OCI-LY1 (cell line): Measurements from ENCODE around the gene VEZF1.
A peak's percentile ranks its signal among the peaks of the same experiment; 100 is the strongest.

Experiments used
- H2AFZ ChIP-seq: fragments of 200-600 bp; sonication (generic), shearing (Covaris generic); 2 replicates; pipeline ENCODE4 v1.6.0; 2014; ENCODE audit warnings: antibody characterized with exemption, mild to moderate bottlenecking, low read length
- H3F3A ChIP-seq: fragments of 200-600 bp; sonication (generic), shearing (Covaris generic); 2 replicates; pipeline ENCODE4 v1.6.0; 2014; ENCODE audit warnings: mild to moderate bottlenecking, antibody characterized with exemption, low read length, moderate library complexity; ENCODE audit not compliant: insufficient read depth
- H3K27ac ChIP-seq: fragments of 200-600 bp; sonication (generic); 2 replicates; pipeline ENCODE4 v1.5.1; 2014; ENCODE audit warnings: low read length, mixed run types, mild to moderate bottlenecking, low read depth; ENCODE audit not compliant: poor library complexity, severe bottlenecking
- H3K27me3 ChIP-seq: fragments of 200-600 bp; sonication (generic); 2 replicates; pipeline ENCODE4 v1.6.0; 2014; ENCODE audit warnings: antibody characterized with exemption, mild to moderate bottlenecking, low read length, moderate library complexity; ENCODE audit not compliant: insufficient read depth
- H3K36me3 ChIP-seq: fragments of 200-600 bp; sonication (generic); 2 replicates; pipeline ENCODE4 v1.6.1; 2014; ENCODE audit warnings: mild to moderate bottlenecking, antibody characterized with exemption, low read length, moderate library complexity, mixed read lengths; ENCODE audit not compliant: insufficient read depth
- H3K4me1 ChIP-seq: fragments of 200-600 bp; sonication (generic); 2 replicates; pipeline ENCODE4 v1.5.1; 2014; ENCODE audit warnings: mild to moderate bottlenecking, low read length, moderate library complexity; ENCODE audit not compliant: insufficient read depth, severe bottlenecking
- H3K4me2 ChIP-seq: fragments of 200-600 bp; sonication (generic), shearing (Covaris generic); 2 replicates; pipeline ENCODE4 v1.6.1; 2014; ENCODE audit warnings: low read length
- H3K4me3 ChIP-seq: fragments of 200-600 bp; sonication (generic); 2 replicates; pipeline ENCODE4 v1.5.1; 2014; ENCODE audit warnings: low read length, low read depth, mild to moderate bottlenecking, mixed read lengths; ENCODE audit not compliant: poor library complexity, severe bottlenecking
- H3K79me2 ChIP-seq: fragments of 200-600 bp; shearing (Covaris generic); 2 replicates; pipeline ENCODE4 v1.6.1; 2016; ENCODE audit warnings: mixed run types, low read length, mixed read lengths; ENCODE audit not compliant: insufficient read depth
- H3K9ac ChIP-seq: fragments of 200-600 bp; sonication (generic), shearing (Covaris generic); 2 replicates; pipeline ENCODE4 v1.6.1; 2014; ENCODE audit warnings: mild to moderate bottlenecking, low read length, mixed read lengths
- H3K9me2 ChIP-seq: fragments of 200-600 bp; sonication (generic), shearing (Covaris generic); 2 replicates; pipeline ENCODE4 v1.6.1; 2014; ENCODE audit warnings: low read depth, mild to moderate bottlenecking, low read length, mixed read lengths
- H3K9me3 ChIP-seq: fragments of 200-600 bp; shearing (Covaris generic); 2 replicates; pipeline ENCODE4 v1.6.1; 2014; ENCODE audit warnings: low read length, mixed read lengths
- H4K20me1 ChIP-seq: fragments of 200-600 bp; sonication (generic), shearing (Covaris generic); 2 replicates; pipeline ENCODE4 v1.6.0; 2016; ENCODE audit warnings: mild to moderate bottlenecking, low read length; ENCODE audit not compliant: insufficient read depth
- EZH2 ChIP-seq: fragments of 200-600 bp; sonication (generic), shearing (Covaris generic); IDR thresholded peaks from 2 replicates; pipeline ENCODE4 v1.8.0; 2017; ENCODE audit warnings: borderline replicate concordance, mixed run types, mild to moderate bottlenecking, antibody characterized with exemption, low read length, moderate library complexity, mixed read lengths
- TF ChIP-seq, protein P1 (sequence below): fragments of 200-600 bp; sonication (generic), shearing (Covaris generic); IDR thresholded peaks from 2 replicates; pipeline ENCODE4 v1.5.1; 2017; ENCODE audit warnings: mild to moderate bottlenecking, antibody characterized with exemption, low read length, moderate library complexity, mixed read lengths

The VEZF1 gene

DNA sequence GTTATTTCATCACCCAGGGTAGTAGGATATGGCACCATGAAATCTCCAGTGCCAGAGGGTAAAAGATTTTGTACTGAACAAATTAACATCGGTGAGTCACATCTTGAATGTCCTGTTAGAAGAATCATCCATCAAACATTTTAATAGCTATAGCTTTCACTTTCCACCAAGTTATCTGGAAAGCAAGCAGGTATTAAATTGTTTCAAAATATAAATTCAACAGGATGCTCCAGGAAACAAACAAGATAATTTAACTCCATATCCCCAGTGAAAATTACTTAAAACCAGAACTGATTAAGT, 2.4 kb downstream of the VEZF1 start:
- Histone ChIP-seq H3K4me1 (peaks cover 35% of the 10 kb centered on the region), H4K20me1 (0 out of 2 replicates have a peak, but pooled peaks cover 2% of the 10 kb centered on the region), H3K4me3 (no peak overlapping the region), H3K36me3 (peaks cover 43% of the 10 kb centered on the region), H3K9me3 (no peaks in the 10 kb centered on the region), H3K27me3 (no peaks in the 10 kb centered on the region), H3K4me2 (peak overlapping the region; percentile 12; the same call in 1 of the 2 replicates), H3K27ac (no peak overlapping the region), H3F3A (peaks cover 5% of the 10 kb centered on the region; the same call in 1 of the 2 replicates), H2AFZ (no peak overlapping the region), H3K9me2 (no peaks in the 10 kb centered on the region), H3K9ac (no peak overlapping the region), H3K79me2 (peaks cover 22% of the 10 kb centered on the region)
- TF ChIP-seq, protein P1, sequence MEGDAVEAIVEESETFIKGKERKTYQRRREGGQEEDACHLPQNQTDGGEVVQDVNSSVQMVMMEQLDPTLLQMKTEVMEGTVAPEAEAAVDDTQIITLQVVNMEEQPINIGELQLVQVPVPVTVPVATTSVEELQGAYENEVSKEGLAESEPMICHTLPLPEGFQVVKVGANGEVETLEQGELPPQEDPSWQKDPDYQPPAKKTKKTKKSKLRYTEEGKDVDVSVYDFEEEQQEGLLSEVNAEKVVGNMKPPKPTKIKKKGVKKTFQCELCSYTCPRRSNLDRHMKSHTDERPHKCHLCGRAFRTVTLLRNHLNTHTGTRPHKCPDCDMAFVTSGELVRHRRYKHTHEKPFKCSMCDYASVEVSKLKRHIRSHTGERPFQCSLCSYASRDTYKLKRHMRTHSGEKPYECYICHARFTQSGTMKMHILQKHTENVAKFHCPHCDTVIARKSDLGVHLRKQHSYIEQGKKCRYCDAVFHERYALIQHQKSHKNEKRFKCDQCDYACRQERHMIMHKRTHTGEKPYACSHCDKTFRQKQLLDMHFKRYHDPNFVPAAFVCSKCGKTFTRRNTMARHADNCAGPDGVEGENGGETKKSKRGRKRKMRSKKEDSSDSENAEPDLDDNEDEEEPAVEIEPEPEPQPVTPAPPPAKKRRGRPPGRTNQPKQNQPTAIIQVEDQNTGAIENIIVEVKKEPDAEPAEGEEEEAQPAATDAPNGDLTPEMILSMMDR = no peak
- no peak for TF ChIP-seq EZH2

DNA sequence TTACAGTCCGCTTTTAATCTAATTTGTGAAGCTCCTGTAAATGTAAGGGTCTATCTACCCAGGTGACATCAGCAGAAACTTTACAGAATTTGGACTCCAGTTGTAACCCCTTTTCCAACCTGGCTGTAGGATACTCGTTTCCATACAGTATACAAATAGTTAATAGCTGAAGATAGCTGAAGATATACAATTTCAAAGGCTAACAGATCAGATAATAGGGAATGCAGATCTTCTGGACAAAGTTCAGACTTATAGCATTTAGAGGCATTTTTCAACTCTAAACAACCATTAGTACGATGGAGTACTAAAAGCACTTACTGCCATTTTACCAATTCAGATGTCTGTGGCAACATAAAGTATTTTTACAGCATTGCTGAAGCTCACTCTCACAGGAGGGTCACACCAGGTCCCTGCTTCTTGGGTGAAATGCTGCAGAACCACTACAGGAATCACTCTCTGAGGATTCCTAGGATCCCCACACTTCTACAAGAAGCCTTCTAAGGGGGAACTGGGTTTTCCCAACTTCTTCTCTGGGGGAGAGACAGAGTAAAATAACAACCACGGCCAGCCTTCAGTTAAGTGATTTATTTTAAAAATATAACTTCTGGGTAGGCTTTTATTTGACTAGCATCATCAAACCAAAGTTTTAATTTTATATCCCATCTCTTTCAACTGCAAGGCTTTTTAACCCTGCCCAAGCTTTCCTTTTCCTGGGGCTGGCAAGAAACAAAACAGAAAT, 2.9 kb downstream of the VEZF1 start:
- Histone ChIP-seq H4K20me1 (0 out of 2 replicates have a peak, but pooled peaks cover 2% of the 10 kb centered on the region), H3K79me2 (peaks cover 22% of the 10 kb centered on the region), H3K9me2 (no peaks in the 10 kb centered on the region)

DNA sequence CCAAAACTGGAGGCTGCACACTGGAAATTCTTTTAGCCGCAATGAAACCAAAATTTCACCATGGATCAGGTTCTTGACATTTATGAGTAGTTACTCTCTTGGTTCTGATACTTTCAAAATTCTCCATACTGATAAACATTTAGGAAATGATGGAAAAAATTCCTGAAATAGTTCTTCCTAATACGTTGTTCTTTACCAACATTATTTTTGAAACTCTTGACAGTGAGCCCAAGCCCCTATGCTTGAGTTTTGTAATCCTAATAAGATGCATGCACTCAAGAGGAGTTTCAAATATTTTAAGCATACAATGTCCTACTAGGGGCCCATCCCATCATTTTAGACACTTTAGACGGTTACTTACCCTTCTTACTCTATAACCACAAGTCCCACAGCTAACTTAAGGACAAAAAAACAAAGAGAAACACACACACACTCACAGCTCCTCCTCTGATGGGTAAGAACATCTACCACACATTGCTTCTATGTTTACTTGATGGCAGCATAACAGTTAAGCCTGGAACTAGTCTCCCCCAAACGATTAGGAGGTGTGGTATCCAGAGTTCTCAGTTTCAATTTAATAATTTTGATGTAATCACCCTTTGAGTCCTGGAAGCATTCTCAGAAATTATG, 3.7 kb downstream of the VEZF1 start:
- 0 out of 2 replicates have a peak, but pooled peaks cover under 1% of the 10 kb centered on the region for H3F3A ChIP-seq
- no peak overlapping the region for H3K4me3 ChIP-seq
- H2AFZ ChIP-seq = no peak overlapping the region
- peaks cover 35% of the 10 kb centered on the region for H3K4me1 ChIP-seq
- peaks cover 22% of the 10 kb centered on the region for H3K79me2 ChIP-seq
- H3K9me2 ChIP-seq = no peaks in the 10 kb centered on the region
- H3K36me3 ChIP-seq = peaks cover 55% of the 10 kb centered on the region
- no peaks in the 10 kb centered on the region for H3K9me3 ChIP-seq
- H3K27me3 ChIP-seq = no peaks in the 10 kb centered on the region
- H4K20me1 ChIP-seq = 0 out of 2 replicates have a peak, but pooled peaks cover 2% of the 10 kb centered on the region
- no peak overlapping the region for H3K27ac ChIP-seq
- no peak for TF ChIP-seq EZH2
- TF ChIP-seq, protein P1 = no peak
- no peak overlapping the region; the same call in 1 of the 2 replicates for H3K4me2 ChIP-seq
- no peak overlapping the region for H3K9ac ChIP-seq

More for the DNA sequence above, 2.9 kb downstream of the VEZF1 start:
- no peak overlapping the region for H3K27ac ChIP-seq
- H3K27me3 ChIP-seq = no peaks in the 10 kb centered on the region
- H3K9me3 ChIP-seq = no peaks in the 10 kb centered on the region
- TF ChIP-seq EZH2 = no peak
- TF ChIP-seq, protein P1 = no peak
- H3K36me3 ChIP-seq = peaks cover 48% of the 10 kb centered on the region
- no peak overlapping the region for H3K9ac ChIP-seq
- H3K4me1 ChIP-seq = peaks cover 35% of the 10 kb centered on the region
- H3K4me3 ChIP-seq = no peak overlapping the region
- H2AFZ ChIP-seq = no peak overlapping the region
- H3F3A ChIP-seq = peaks cover 5% of the 10 kb centered on the region; the same call in 1 of the 2 replicates
- peak overlapping the region; percentile 12; the same call in 1 of the 2 replicates for H3K4me2 ChIP-seq
